Suprapubic skin (tissue), 3 donors: ENCODE results near the gene ADCY5.

Source experiments
- POLR2A ChIP-seq, 2 donors: fragments of 450-650 bp; IDR thresholded peaks; one replicate each; pipeline ENCODE4 v1.6.1; 2017; ENCODE audit warnings: antibody characterized with exemption in 2 of 2, mild to moderate bottlenecking in 2 of 2, moderate library complexity in 2 of 2
- TF ChIP-seq, protein P1 (sequence below), 2 donors: fragments of 200-600 bp in 1 of 2; fragments of 450-650 bp in 1 of 2; sonication (generic) in 1 of 2; IDR thresholded peaks; one replicate each; pipeline ENCODE4 v1.5.1; 2016 to 2019; ENCODE audit warnings: antibody characterized with exemption in 2 of 2, mild to moderate bottlenecking in 1 of 2, moderate library complexity in 1 of 2

- TF ChIP-seq, protein P1, sequence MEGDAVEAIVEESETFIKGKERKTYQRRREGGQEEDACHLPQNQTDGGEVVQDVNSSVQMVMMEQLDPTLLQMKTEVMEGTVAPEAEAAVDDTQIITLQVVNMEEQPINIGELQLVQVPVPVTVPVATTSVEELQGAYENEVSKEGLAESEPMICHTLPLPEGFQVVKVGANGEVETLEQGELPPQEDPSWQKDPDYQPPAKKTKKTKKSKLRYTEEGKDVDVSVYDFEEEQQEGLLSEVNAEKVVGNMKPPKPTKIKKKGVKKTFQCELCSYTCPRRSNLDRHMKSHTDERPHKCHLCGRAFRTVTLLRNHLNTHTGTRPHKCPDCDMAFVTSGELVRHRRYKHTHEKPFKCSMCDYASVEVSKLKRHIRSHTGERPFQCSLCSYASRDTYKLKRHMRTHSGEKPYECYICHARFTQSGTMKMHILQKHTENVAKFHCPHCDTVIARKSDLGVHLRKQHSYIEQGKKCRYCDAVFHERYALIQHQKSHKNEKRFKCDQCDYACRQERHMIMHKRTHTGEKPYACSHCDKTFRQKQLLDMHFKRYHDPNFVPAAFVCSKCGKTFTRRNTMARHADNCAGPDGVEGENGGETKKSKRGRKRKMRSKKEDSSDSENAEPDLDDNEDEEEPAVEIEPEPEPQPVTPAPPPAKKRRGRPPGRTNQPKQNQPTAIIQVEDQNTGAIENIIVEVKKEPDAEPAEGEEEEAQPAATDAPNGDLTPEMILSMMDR (IDR thresholded peaks at IDR 0.05) = no peak
- no peak for TF ChIP-seq POLR2A (IDR thresholded peaks at IDR 0.05)
Observed at GRCh38 chr3:123290107-123290930, 158.6 kb downstream of the ADCY5 start.
